C4-2B (cell line): ENCODE data around the gene ATXN3L.

Experiments used
- H3K27ac ChIP-seq: fragments of 450-650 bp; 2 replicates; pipeline ENCODE4 v1.5.1; 2017
- CTCF ChIP-seq: fragments of 450-650 bp; conservative IDR thresholded peaks from 2 replicates; pipeline ENCODE4 v1.5.1; 2017; ENCODE audit warnings: mild to moderate bottlenecking
- ZFX ChIP-seq: fragments of 450-650 bp; IDR thresholded peaks from 2 replicates; pipeline ENCODE4 v1.6.1; 2017

The ATXN3L gene

GRCh38 chrX:13270360-13270759, 49.5 kb downstream of the ATXN3L start:
- no peak for TF ChIP-seq ZFX
- no peak for TF ChIP-seq CTCF
- no peak overlapping the region for H3K27ac ChIP-seq

GRCh38 chrX:13268874-13269273, 51.0 kb downstream of the ATXN3L start:
- no peak for TF ChIP-seq CTCF
- TF ChIP-seq ZFX, result no peak
- no peak overlapping the region for H3K27ac ChIP-seq
